NOMO-1 treated with dmso at 0.1 percent for 144 hours (cell line): Measurements from ENCODE around the gene SYNPR.

Experiments
- DNase-seq: peaks from one replicate; lab custom pipeline; 2025; ENCODE audit not compliant: unreplicated experiment; lab: John Stamatoyannopoulos, UW

SYNPR gene

GRCh38 chr3:63370094-63370493, 92.0 kb downstream of the SYNPR start:
- no peak for DNase-seq

- no peak for DNase-seq
Measured at GRCh38 chr3:63383040-63383439, 104.9 kb downstream of the SYNPR start.

- DNase-seq = no peak
Measured at GRCh38 chr3:63384382-63384781, 106.3 kb downstream of the SYNPR start.

GRCh38 chr3:63385629-63386028, 107.5 kb downstream of the SYNPR start:
- no peak for DNase-seq

- no peak for DNase-seq
Measured at GRCh38 chr3:63386568-63386967, 108.5 kb downstream of the SYNPR start.

GRCh38 chr3:63387568-63387967, 109.5 kb downstream of the SYNPR start:
- DNase-seq = no peak

GRCh38 chr3:63390710-63391230, 112.7 kb downstream of the SYNPR start:
- DNase-seq = no peak

GRCh38 chr3:63395960-63396359, 117.9 kb downstream of the SYNPR start:
- no peak for DNase-seq

- no peak for DNase-seq
Measured at GRCh38 chr3:63400246-63400860, 122.2 kb downstream of the SYNPR start.

GRCh38 chr3:63405882-63406281, 127.8 kb downstream of the SYNPR start:
- DNase-seq = no peak

- no peak for DNase-seq
Measured at GRCh38 chr3:63413523-63413922, 135.4 kb downstream of the SYNPR start.

- DNase-seq = no peak
Measured at GRCh38 chr3:63414607-63415006, 136.5 kb downstream of the SYNPR start.

GRCh38 chr3:63429905-63430304, 151.8 kb downstream of the SYNPR start:
- no peak for DNase-seq

- no peak for DNase-seq
Measured at GRCh38 chr3:63430875-63431274, 152.8 kb downstream of the SYNPR start.

- DNase-seq = no peak
Measured at GRCh38 chr3:63437858-63438257, 159.8 kb downstream of the SYNPR start.

- DNase-seq = no peak
Measured at GRCh38 chr3:63438826-63439371, 160.8 kb downstream of the SYNPR start.

- no peak for DNase-seq
Measured at GRCh38 chr3:63441262-63441661, 163.2 kb downstream of the SYNPR start.

- no peak for DNase-seq
Measured at GRCh38 chr3:63442918-63443317, 164.8 kb downstream of the SYNPR start.

- DNase-seq = no peak
Measured at GRCh38 chr3:63450023-63450422, 171.9 kb downstream of the SYNPR start.

- no peak for DNase-seq
Measured at GRCh38 chr3:63450634-63451363, 172.7 kb downstream of the SYNPR start.

- DNase-seq = no peak
Measured at GRCh38 chr3:63456901-63457300, 178.8 kb downstream of the SYNPR start.

GRCh38 chr3:63458405-63458804, 180.3 kb downstream of the SYNPR start:
- DNase-seq = no peak
